HG03439 (cell line): ENCODE measurements around the gene TMEM30B.
"Not testable (repeated sequence)": the region's sequence is repeated elsewhere in the genome, so short reads cannot be mapped to it uniquely, and the experiment has no call there.

Experiments used
- ATAC-seq: cut with Tn5 transposase; IDR thresholded peaks from one replicate; pipeline ENCODE4 v1.9.1; 2021; ENCODE audit warnings: mild to moderate bottlenecking, moderate library complexity; ENCODE audit not compliant: unreplicated experiment

TMEM30B gene

GRCh38 chr14:61281186-61281947, at the start of gene TMEM30B:
Gene TMEM30B (minus strand): TSS chr14:61281338. CDS start chr14:61281147, 191 bp downstream.
- ATAC-seq: no peak

GRCh38 chr14:61330511-61330910, 49.4 kb upstream of the TMEM30B start:
- no peak for ATAC-seq

- peak; percentile 55 for ATAC-seq
Measured at GRCh38 chr14:61329478-61330051, 48.4 kb upstream of the TMEM30B start.

GRCh38 chr14:61328626-61329262, 47.6 kb upstream of the TMEM30B start:
- no peak for ATAC-seq

- no peak for ATAC-seq
Measured at GRCh38 chr14:61326847-61327246, 45.7 kb upstream of the TMEM30B start.

GRCh38 chr14:61326146-61326545, 45.0 kb upstream of the TMEM30B start:
- ATAC-seq: no peak

GRCh38 chr14:61325166-61325565, 44.0 kb upstream of the TMEM30B start:
- ATAC-seq: no peak

GRCh38 chr14:61323970-61324369, 42.8 kb upstream of the TMEM30B start:
- no peak for ATAC-seq

GRCh38 chr14:61322799-61323290, 41.7 kb upstream of the TMEM30B start:
- no peak for ATAC-seq

GRCh38 chr14:61322011-61322798, 41.1 kb upstream of the TMEM30B start:
- ATAC-seq: no peak

- peak; percentile 67 for ATAC-seq
Measured at GRCh38 chr14:61321385-61322010, 40.4 kb upstream of the TMEM30B start, which contains the start of gene PRKCH. Gene PRKCH (plus strand): TSS chr14:61321579. CDS start chr14:61322102, 523 bp downstream.

- ATAC-seq: no peak
Measured at GRCh38 chr14:61320806-61321384, 39.8 kb upstream of the TMEM30B start.

GRCh38 chr14:61320170-61320569, 39.0 kb upstream of the TMEM30B start:
- ATAC-seq: not testable (repeated sequence)

- ATAC-seq: no peak
Measured at GRCh38 chr14:61319706-61320105, 38.6 kb upstream of the TMEM30B start.

GRCh38 chr14:61319086-61319485, 37.9 kb upstream of the TMEM30B start:
- ATAC-seq: no peak

- no peak for ATAC-seq
Measured at GRCh38 chr14:61315313-61315712, 34.2 kb upstream of the TMEM30B start.

- not testable (repeated sequence) for ATAC-seq
Measured at GRCh38 chr14:61308701-61309100, 27.6 kb upstream of the TMEM30B start.

GRCh38 chr14:61308198-61308597, 27.1 kb upstream of the TMEM30B start:
- no peak for ATAC-seq

GRCh38 chr14:61304688-61305087, 23.6 kb upstream of the TMEM30B start:
- no peak for ATAC-seq

- no peak for ATAC-seq
Measured at GRCh38 chr14:61300754-61301153, 19.6 kb upstream of the TMEM30B start.
